NCI-H1417 treated with DMSO at 0.1 percent for 48 hours (cell line): ENCODE measurements around the gene FCSK.

Source experiments
- DNase-seq: peaks from one replicate; lab custom pipeline; 2025; lab: John Stamatoyannopoulos, UW

FCSK gene

GRCh38 chr16:70480127-70481105 is 26.0 kb downstream of the FCSK start:
- DNase-seq, result no peak

DNA sequence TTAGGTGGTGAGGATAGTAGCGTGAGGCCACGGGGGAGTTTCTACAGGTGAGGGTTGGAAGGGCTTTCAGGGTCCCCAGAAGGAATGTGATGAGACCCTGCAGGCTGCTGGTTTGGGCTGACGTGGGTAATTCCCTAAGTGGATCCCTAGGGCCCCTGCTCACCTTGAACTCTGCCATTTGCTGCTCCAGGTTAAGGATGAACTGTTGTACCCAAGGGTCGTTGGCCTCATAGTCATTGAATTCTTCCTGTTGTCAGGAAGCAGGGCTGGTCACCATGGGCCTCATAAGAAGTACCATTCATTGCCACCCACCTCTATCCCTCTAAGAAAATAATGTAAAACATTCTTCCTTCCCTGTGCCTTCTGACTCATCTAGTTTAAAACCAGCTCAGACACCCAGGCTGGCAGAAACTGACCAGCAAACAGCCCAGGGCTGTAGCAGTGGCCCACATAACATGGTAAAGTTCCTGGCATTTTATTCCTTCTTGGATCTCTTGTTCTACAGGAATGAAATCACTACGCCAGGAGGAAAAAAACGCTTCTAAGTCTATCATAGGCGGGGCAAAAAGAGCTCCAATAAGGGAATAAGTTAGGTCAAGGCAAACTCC is 27.6 kb downstream of the FCSK start:
- no peak for DNase-seq

DNA sequence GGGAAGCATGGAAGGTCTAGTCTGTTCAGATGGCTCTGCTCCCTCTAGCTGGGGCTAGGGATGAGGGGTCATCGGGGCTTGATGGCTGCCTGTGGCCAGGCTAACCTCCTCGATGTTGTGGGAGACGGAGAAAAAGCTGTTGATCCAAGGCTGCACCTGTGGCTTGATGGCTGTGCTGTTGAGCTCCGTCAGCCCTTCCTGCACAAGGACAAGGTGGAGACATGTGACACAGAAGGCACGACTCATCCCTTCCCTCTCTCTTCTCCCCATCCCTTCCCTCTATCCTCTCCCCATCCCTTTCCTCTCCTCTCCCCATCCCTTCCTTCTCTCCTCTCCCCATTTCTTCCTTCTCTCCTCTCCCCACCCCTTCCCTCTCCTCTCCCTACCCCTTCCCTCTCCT is 28.2 kb downstream of the FCSK start:
- no peak for DNase-seq

- DNase-seq, result no peak
Observed at GRCh38 chr16:70483426-70483825, 29.0 kb downstream of the FCSK start.

GRCh38 chr16:70484867-70485266 is 30.5 kb downstream of the FCSK start:
- no peak for DNase-seq

GRCh38 chr16:70490261-70490660 is 35.9 kb downstream of the FCSK start:
- no peak for DNase-seq

DNA sequence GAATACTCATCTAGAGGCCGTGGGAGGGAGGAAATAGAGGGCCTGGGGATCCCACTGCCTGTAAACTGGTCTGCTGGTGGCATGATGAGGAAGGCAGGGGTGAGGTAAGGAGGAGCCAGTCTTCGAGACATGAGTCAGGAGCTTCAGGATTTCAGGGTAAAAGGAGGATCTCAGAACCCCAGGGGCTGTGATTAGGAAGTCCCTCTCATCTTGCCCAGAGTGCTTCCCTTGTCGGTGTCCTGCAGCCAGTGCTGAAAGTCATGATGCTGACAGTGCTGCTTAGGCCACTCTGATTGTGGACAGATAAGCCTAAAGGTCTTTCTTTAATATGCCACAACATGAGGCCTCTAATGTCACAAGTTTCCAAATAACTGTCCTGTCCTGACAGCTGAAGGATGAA is 39.4 kb downstream of the FCSK start:
- no peak for DNase-seq

DNA sequence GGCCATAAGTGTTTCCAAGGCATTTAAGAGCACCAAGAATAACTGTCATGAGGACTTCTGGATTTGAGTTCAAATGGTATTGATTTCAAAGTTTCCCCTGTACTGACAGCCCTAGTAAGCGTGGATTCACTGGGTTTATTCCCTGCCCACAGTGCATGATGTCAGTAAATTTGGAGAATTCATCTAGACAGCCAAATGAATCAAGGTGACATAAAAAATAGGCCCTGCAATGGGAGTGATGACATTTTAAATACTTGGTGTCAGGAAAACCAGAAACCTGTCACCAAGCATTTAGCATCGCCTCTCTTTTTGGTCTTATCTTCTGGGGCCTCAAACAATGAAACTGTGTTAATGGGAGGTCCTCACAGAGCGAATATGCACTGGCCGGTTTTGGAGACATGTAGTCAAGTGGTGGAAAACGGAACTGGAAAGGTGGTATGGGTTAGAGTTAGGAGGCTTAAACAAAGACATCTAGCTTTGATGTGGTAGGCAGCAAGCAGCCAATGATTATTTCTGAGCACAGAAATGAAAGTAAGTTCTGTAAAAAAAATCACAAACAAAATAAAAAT is 39.9 kb downstream of the FCSK start:
- DNase-seq, result no peak

DNA sequence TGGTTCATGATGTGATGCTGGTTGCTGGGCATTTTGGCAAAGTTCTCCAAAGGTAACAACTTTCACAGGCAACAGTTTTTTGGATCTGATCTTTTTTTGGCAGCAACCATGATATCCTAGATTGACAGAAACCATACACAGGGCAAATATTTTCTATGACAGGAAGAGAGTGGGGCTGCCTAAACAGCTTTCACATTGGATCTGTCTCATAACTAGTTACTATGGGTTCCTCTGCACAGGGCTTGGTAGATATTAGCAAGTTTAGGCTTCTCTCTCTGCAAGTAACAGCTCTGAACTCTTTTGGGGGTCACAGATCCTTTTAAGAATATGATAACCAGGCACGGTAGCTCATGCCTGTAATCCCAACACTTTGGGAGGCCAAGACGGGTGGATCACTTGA is 40.4 kb downstream of the FCSK start:
- no peak for DNase-seq

GRCh38 chr16:70495425-70496182 is 41.2 kb downstream of the FCSK start:
- no peak for DNase-seq

GRCh38 chr16:70496513-70496912 is 42.1 kb downstream of the FCSK start:
- DNase-seq, result no peak

GRCh38 chr16:70508752-70509151 is 54.4 kb downstream of the FCSK start:
- no peak for DNase-seq

DNA sequence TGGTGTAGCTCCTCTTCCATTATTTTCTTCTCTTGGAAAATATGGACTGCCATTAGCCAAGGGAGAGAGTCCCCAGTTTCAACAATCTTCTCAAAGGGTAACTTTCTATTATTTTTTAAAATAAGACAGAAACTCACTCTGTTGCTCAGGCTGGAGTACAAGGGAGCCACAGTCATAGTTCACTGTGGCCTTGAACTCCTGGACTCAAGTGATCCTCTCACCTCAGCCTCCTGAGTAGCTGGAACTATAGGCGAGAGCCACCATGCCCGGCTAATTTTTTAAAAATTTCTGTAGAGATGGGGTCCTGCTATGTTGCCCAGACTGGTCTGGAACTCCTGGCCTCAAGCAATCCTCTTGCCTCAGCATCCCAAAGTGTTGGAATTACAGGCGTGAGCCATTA is 55.8 kb downstream of the FCSK start:
- no peak for DNase-seq

GRCh38 chr16:70511833-70512232 is 57.4 kb downstream of the FCSK start:
- no peak for DNase-seq

- DNase-seq, result no peak
Observed at GRCh38 chr16:70512456-70512855, 58.1 kb downstream of the FCSK start.

GRCh38 chr16:70520612-70521297 is 66.4 kb downstream of the FCSK start:
- DNase-seq, result no peak

- DNase-seq, result no peak
Observed at GRCh38 chr16:70522216-70523075, 68.1 kb downstream of the FCSK start.

DNA sequence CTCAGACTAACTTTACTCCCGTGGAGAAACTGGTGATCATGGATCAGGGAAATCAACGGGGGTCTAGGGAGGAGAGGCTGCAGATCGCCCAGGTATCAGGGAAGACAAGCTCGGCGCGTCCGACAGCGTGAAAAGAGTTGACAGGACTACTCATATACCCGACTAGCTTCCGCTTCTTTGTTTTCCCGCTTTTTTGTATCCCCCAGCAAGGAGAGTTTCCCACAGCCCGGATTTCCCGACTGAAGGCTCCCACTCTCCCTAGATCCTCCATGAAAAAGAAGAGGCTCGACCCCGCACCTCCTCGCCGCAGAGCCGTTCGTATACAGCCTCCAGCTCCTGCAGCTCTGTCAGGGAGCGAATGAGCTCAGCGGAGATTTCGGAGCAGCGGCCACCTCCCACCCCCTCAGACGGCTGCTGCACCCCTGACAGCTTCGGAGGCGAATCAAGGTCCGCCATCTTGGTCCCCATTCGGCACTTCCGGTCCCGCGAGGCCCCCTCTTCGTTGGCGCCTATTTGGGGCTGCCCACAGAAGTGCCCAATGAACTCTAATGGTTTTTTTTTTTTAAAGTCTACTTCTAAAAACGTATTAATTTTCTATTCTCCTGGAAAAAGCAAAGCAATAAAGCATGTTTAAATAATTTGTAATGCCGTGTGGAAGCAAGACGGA is 68.8 kb downstream of the FCSK start, which contains the start of gene COG4:
COG4 (minus strand) TSS at position 479 of the 667 bp plus-strand sequence; CDS start at position 468, 11 bp downstream.
- DNase-seq, result peak; percentile 75

DNA sequence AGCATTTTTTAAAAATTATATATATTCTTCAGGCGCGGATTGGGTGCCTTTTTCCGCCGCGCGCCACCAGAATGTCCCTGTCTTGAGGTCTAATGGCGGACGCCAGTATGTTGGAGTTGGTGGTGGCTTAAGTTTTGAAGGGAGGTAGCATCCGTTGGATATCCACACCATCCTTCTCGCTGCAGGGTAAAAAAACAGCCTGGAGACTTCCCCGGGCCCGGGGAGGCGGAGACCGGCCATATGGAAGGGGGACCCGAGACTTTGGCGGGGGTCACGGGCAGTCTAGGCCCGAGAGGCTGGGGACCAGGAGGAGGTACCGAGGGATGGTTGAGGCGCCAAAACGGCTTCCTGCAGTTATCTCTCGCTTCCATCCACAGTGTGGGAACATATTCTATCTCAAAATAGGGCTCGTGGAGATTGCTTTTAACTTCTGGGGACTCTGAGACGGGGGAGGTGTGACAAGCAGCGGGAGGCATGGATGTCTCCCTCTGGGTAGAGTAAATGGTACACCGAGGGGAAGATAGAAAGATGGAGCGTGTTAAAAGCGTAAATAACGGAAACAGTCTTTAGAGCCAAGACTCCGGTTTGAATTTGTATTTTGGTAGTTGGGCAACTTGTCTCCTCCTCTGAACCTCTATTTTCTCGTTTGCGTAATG is 69.5 kb downstream of the FCSK start, which contains the start of gene SF3B3:
SF3B3 (plus strand) TSS at position 74 of the 656 bp plus-strand sequence. CDS start 2,841 bp downstream, outside the sequence.
- DNase-seq, result peak; percentile 38
